GM13976 (cell line): ENCODE measurements around the gene PKIG.

ENCODE experiments used
- DNase-seq: peaks from one replicate; pipeline ENCODE4 v3.0.0; 2012; ENCODE audit warnings: low spot score
- in situ Hi-C: fragments of 300-500 bp; cut with MboI; formaldehyde crosslinking; loops from one replicate; pipeline ENCODE4 v1.12.0; 2022; ENCODE audit warnings: low sequenced_read_pairs, mixed read lengths, inconsistent platforms; ENCODE audit not compliant: unreplicated experiment
- TF ChIP-seq, protein P1 (sequence below): IDR thresholded peaks from 2 replicates; pipeline ENCODE4 v1.5.1; 2012; ENCODE audit warnings: borderline replicate concordance, mild to moderate bottlenecking; ENCODE audit not compliant: insufficient read depth; ENCODE audit errors: extremely low read depth, missing control alignments, control extremely low read depth

PKIG gene

GRCh38 chr20:44582311-44583025 is at the start of gene PKIG:
PKIG (plus strand) TSS chr20:44582579; CDS start chr20:44614557, 31,978 bp downstream.
- TF ChIP-seq, protein P1, sequence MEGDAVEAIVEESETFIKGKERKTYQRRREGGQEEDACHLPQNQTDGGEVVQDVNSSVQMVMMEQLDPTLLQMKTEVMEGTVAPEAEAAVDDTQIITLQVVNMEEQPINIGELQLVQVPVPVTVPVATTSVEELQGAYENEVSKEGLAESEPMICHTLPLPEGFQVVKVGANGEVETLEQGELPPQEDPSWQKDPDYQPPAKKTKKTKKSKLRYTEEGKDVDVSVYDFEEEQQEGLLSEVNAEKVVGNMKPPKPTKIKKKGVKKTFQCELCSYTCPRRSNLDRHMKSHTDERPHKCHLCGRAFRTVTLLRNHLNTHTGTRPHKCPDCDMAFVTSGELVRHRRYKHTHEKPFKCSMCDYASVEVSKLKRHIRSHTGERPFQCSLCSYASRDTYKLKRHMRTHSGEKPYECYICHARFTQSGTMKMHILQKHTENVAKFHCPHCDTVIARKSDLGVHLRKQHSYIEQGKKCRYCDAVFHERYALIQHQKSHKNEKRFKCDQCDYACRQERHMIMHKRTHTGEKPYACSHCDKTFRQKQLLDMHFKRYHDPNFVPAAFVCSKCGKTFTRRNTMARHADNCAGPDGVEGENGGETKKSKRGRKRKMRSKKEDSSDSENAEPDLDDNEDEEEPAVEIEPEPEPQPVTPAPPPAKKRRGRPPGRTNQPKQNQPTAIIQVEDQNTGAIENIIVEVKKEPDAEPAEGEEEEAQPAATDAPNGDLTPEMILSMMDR: no peak
- in situ Hi-C loops: no loop called here
- DNase-seq: no peak

DNA sequence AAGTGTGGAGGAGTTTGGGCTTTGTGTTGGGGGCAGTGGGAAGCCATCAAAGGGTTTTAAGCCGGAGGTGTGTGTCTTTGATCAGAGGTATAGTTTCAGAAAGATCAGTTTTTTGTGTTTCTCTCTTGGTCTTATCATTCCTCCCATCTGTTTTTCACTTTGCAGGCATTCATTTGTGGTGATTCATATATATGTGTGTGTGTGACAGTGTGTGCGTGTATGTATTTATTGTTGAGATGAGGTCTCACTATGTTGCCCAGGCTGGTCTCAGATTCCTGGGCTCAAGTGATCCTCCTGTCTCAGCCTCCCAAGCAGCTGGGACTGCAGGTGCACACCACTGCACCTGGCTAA is 49.4 kb upstream of the PKIG start:
- in situ Hi-C loops: no loop called here
- no peak for DNase-seq

GRCh38 chr20:44533928-44534327 is 48.5 kb upstream of the PKIG start:
- TF ChIP-seq, protein P1: no peak
- in situ Hi-C loops: no loop called here
- no peak for DNase-seq

More for the DNA sequence above, 49.4 kb upstream of the PKIG start:
- TF ChIP-seq, protein P1: no peak

DNA sequence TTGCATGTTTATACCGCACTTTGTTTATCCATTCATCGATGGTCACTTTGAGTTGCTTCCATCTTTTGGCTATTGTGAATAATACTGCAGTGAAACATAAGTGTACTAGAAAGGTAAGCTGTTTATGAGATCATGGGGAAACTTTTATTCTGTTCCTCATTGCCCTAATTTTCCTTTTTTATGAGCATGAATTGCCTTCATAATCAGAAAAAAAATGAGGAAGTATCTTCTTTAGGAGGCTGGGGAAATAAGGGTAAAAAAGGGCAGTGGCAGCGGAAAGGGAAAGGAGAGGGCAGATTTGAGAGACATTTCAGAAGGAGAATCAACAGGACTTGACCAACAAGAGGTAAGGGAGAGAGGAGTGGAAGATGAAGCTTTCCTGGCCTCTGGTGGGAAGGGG is 46.2 kb upstream of the PKIG start:
- TF ChIP-seq, protein P1: no peak
- in situ Hi-C loops: no loop called here
- DNase-seq: no peak

- TF ChIP-seq, protein P1: no peak
- in situ Hi-C loops: no loop called here
- DNase-seq: no peak
Observed at GRCh38 chr20:44537993-44538392, 44.4 kb upstream of the PKIG start.

DNA sequence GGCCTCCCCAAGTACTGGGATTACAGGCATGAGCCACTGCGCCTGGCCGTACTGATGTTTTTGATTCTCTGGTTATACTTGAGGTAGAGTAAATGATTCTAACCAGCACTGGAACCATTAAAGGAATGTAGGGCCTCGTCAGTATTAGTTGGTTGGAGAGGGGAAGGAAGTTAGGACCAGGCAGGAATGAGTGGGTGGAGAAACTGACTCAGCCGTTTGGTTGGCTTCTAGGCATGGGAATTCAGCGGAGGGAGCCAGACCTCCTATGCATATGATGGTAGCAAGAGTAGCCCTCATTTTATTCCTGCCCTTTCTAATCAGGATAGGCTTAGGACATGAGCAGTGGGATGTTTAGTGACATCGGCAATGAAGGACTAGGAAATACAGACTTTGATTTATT is 41.5 kb upstream of the PKIG start:
- DNase-seq: no peak
- in situ Hi-C loops: no loop called here
- TF ChIP-seq, protein P1: no peak
